Muscle of leg (tissue), 11 donors: ENCODE results near the gene ILF3. TPM values are rescaled to one million over a fixed set of nuclear protein-coding genes. Genes with fewer than 3 reads are reported as not detected.

ENCODE experiments used
- DNase-seq: peaks from one replicate; pipeline ENCODE4 v3.0.0; 2013
- H3K27ac ChIP-seq: one replicate; pipeline ENCODE4 v1.5.1; 2013; ENCODE audit warnings: mild to moderate bottlenecking, low read length, control low read depth
- H3K27me3 ChIP-seq: one replicate; pipeline ENCODE4 v1.6.1; 2013; ENCODE audit warnings: low read length; ENCODE audit not compliant: control insufficient read depth, insufficient read depth
- H3K36me3 ChIP-seq: one replicate; pipeline ENCODE4 v1.6.1; 2013; ENCODE audit warnings: low read length; ENCODE audit not compliant: control insufficient read depth, insufficient read depth
- H3K4me1 ChIP-seq: one replicate; pipeline ENCODE4 v1.6.1; 2013; ENCODE audit warnings: low read length; ENCODE audit not compliant: control insufficient read depth, insufficient read depth
- H3K4me3 ChIP-seq: one replicate; pipeline ENCODE4 v1.5.1; 2013; ENCODE audit warnings: low read length, control low read depth
- H3K9me3 ChIP-seq: replicated peaks from 2 replicates; pipeline ENCODE4 v1.6.1; 2013; ENCODE audit warnings: low read depth, low read length; ENCODE audit not compliant: control insufficient read depth
- WGBS: methylation state at CpG from one replicate; pipeline ENCODE4 v1.1.5; 2013; ENCODE audit warnings: missing lambda C conversion rate; ENCODE audit not compliant: insufficient coverage; 5-methylcytosine and 5-hydroxymethylcytosine counted together
- polyA plus RNA-seq, 8 donors: library from polyadenylated mRNA; unstranded; fragments of 120-200 nt; gene quantifications; one replicate each; pipeline versions ENCODE4 v1.2.1 to v1.2.3, GENCODE V29; 2013; ENCODE audit warnings: inconsistent platforms in 1 of 8, low replicate concordance in 1 of 8; ENCODE audit not compliant: insufficient read length in 8 of 8, insufficient read depth in 1 of 8
- total RNA-seq: library from RNA; stranded (reverse); fragments of 120-200 nt; gene quantifications from one replicate; pipeline ENCODE4 v1.2.4, GENCODE V29; 2013

ILF3 gene
- total and polyA plus RNA-seq, 9 donors: 72.9 to 210 (median 178) TPM

DNA sequence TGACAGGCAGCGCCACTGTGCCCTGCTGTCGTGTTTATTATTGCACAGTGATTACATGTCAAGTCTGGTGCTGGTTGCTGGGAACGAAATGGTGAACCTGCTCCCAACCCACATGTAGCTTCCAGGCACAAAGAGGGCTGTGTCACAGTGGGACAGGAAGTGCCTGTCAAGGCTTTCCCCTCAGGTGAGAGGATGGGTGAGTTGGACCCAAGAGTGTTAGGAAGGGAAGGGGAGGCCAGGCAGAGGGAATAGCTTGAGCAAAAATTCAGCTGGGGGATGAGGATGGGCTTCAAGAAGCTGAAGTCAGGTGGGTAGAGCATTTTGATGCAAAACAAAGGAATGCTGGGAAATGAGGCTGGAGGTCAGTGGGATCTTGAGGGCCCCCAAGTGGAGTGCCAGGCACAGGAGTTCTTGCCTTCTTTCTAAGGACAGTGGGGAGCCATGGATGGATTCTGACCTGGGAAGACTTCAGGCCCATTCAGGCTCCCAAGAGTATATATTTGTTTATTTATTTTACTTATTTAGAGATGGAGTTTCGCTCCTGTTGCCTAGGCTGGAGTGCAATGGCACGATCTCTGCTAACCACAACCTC, 38.6 kb downstream of the ILF3 start:
- Histone ChIP-seq H3K9me3 (no peaks in the 10 kb centered on the region), H3K36me3 (peaks cover 51% of the 10 kb centered on the region), H3K27ac (no peak overlapping the region), H3K27me3 (no peaks in the 10 kb centered on the region), H3K4me3 (no peak overlapping the region), H3K4me1 (peaks cover 12% of the 10 kb centered on the region)
- no peak for DNase-seq
- no CpG with 5 or more reads among the region's 5 CpGs for WGBS

DNA sequence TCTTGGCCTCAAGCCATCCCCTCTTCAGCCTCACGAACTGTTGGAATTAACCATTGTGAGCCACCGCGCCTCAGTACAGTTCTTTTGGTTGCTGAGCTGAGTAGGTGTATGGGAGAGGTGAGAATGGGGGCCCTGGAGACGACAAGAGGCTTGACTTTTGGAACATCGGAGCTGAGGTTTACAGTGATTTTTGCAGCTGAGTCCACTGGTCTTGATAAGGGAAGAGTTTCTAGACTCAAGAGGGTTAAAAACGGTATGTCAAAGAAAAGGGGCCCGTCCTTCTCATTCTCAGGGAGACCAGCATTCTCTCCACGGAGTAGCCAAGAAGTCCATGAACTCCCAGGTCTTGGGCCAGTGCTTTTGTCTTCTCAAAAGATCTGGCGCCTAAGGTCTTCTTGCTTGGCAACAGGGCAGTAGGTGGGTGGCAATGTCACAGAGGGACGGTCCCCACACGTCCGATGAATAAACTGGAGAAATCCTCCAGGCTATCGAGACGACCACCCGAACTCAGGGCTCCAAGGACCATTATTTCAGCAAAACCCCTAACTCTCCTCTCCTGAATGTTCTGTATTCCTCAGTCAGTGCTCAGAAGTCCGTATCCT, 40.7 kb downstream of the ILF3 start:
- Histone ChIP-seq H3K4me1 (peaks cover 12% of the 10 kb centered on the region), H3K27me3 (no peaks in the 10 kb centered on the region), H3K27ac (no peak overlapping the region), H3K36me3 (peaks cover 32% of the 10 kb centered on the region), H3K9me3 (no peaks in the 10 kb centered on the region), H3K4me3 (no peak overlapping the region)
- 49% methylated on average over 6 of the region's 16 CpGs for WGBS
- DNase-seq: no peak

DNA sequence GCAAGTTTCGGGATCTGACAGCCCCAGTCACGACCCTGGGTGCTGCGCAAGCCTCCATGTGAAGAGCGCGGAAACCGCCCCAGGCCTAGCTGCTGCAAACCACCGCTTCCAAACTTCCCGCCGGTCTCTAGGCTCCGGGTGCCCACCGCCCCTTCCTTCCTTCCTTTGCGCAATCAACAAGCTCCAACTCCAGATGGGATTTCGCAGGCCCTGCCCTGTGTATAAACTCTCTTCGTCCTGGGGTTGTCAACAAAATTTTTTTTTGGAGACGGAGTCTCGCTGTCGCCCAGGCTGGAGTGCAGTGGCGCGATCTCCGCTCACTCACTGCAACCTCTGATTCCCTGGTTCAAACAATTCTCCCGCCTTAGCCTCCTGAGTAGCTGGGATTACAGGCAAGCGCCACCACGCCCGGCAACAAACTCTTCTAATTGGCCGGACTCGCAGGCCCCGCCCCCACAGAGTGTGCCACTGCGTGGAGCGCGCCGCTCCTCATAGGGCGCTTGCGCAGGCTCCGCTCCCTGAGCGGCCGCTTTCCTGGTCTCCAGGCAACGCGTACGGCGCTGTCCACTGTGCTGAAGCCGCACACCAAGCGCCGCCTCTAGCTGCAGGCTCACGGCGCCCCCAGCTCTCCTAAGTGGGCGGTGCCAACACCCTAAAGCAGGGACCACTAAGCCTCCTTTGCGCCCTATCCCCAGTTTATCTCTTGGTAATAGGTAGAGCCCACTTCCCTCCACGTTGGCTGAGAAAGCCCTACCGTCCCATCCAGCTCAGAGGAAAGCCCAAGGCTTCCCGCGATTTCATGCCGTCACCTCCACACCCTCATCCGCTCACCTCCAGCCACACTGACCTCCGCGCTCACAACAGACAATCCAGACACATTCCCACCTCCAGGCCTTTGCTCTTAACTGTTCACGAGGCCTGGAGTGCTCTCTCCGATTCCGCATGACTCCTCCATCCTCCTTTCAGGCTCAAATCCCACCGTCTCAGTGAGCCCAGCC, 41.6 kb downstream of the ILF3 start:
- Histone ChIP-seq H3K9me3 (no peaks in the 10 kb centered on the region), H3K4me1 (peaks cover 12% of the 10 kb centered on the region), H3K36me3 (peaks cover 23% of the 10 kb centered on the region), H3K4me3 (no peak overlapping the region), H3K27me3 (no peaks in the 10 kb centered on the region), H3K27ac (no peak overlapping the region)
- peak; percentile 95 for DNase-seq
- whole genome bisulfite sequencing: 8% methylated on average over 58 of the region's 59 CpGs

DNA sequence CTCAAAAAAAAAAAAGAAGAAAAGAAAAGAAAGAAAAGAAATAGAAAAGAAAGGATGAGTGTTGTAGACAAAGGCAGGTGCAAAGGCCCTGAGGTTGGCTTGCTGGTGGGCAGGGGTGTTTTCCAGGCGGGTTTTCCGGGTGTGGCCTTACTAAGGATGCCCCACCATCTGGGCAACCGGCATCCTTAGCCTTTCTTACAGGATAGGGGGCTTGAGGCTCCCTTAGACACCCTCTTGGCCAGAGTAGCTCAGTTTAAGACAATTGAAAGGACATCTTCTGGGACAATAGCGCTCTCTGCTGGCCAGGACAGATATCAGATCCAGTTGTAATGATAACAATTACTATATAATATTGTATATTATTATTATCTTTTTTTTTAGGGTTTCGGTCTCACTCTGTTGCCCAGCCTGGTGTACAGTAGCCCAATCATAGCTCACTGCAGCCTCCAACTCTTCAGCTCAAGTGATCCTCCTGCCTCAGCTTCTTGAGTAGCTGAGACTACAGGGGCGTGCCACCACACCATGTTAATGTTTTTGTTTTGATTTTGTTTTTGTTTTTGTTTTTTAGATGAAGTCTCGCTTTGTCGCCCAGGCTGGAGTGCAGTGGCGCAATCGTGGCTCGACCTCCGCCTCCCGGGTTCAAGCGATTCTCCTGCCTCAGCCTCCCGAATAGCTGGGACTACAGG, 45.6 kb downstream of the ILF3 start:
- H3K27me3 ChIP-seq: no peaks in the 10 kb centered on the region
- H3K4me3 ChIP-seq: no peak overlapping the region
- H3K9me3 ChIP-seq: no peaks in the 10 kb centered on the region
- 52% methylated on average over 9 of the region's 15 CpGs for WGBS
- H3K4me1 ChIP-seq: peaks cover 25% of the 10 kb centered on the region
- H3K27ac ChIP-seq: no peak overlapping the region
- peak; percentile 44 for DNase-seq
- peaks cover 4% of the 10 kb centered on the region for H3K36me3 ChIP-seq

DNA sequence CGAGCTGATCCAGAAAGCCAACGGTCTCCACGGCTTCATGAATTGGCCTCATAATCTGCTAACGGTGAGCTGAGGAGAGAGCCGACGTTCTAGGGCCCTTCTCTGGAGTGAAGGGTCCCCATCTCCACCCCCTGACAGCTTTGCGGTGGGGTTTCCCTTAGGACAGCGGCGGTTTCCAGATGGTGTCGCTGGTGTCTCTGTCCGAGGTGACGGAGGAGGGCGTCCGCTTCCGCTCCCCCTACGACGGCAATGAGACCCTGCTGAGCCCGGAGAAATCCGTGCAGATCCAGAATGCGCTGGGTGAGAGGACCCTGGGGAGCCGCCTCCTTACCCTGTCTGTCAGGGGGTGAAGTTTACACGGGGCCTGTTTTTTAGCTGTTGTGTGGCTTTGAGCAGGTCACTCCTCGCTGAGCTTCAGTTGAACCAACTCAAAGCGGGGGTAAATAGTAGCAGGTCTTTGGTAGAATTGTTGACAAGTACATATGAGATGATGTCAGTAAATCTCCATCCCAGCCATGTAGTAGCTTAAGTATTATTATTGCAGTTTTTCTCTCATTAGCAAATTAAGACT, 47.9 kb downstream of the ILF3 start:
- H3K27ac ChIP-seq: no peak overlapping the region
- peaks cover 6% of the 10 kb centered on the region for H3K36me3 ChIP-seq
- WGBS: 3% methylated on average over 22 of the region's 24 CpGs
- H3K9me3 ChIP-seq: no peaks in the 10 kb centered on the region
- peaks cover 13% of the 10 kb centered on the region for H3K4me1 ChIP-seq
- DNase-seq: no peak
- peak overlapping the region; percentile 76 for H3K4me3 ChIP-seq
- no peaks in the 10 kb centered on the region for H3K27me3 ChIP-seq

DNA sequence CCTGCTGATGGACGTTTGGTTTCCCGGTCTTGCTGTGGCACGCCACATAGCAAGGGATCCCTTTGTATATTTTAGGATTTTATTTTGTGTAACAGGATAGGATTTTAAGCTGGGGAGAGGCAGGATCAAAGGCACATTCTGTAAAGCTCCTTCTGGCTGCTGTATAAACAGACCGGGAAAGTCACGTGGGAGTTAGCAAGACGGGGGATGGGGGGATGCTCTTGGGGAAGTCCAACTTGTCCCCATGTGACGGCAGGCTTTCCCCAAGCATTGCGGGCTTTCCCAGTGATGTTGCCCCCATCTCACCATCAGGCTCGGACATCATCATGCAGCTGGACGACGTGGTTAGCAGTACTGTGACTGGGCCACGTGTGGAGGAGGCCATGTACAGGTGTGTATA, 52.8 kb downstream of the ILF3 start:
- no peak for DNase-seq
- no peaks in the 10 kb centered on the region for H3K27me3 ChIP-seq
- H3K4me3 ChIP-seq: no peak overlapping the region
- no peak overlapping the region for H3K27ac ChIP-seq
- WGBS: 59% methylated on average over 7 of the region's 12 CpGs
- peaks cover 24% of the 10 kb centered on the region for H3K36me3 ChIP-seq
- no peaks in the 10 kb centered on the region for H3K9me3 ChIP-seq
- H3K4me1 ChIP-seq: peaks cover 5% of the 10 kb centered on the region

DNA sequence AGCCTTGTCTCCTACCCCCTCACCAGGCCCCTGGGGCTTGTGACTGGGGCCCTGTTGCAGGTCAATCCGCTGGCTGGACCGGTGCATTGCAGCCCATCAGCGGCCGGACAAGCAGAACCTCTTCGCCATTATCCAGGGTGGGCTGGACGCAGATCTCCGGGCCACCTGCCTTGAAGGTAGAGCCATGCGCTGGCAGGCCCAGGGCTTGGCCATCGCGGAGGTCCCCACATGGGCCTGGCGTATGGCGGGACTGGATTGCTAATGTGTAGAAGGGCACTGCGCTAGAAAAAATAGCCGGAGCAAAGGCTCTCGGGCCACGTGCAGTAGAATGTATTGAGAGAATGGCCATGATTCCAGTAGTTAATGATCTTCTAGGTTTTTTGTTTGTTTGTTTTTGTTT, 53.3 kb downstream of the ILF3 start:
- Histone ChIP-seq H3K36me3 (peaks cover 28% of the 10 kb centered on the region), H3K4me3 (no peak overlapping the region), H3K27me3 (no peaks in the 10 kb centered on the region), H3K9me3 (no peaks in the 10 kb centered on the region), H3K4me1 (peaks cover under 1% of the 10 kb centered on the region), H3K27ac (no peak overlapping the region)
- whole genome bisulfite sequencing: 99% methylated on average over 13 of the region's 16 CpGs
- DNase-seq: no peak

DNA sequence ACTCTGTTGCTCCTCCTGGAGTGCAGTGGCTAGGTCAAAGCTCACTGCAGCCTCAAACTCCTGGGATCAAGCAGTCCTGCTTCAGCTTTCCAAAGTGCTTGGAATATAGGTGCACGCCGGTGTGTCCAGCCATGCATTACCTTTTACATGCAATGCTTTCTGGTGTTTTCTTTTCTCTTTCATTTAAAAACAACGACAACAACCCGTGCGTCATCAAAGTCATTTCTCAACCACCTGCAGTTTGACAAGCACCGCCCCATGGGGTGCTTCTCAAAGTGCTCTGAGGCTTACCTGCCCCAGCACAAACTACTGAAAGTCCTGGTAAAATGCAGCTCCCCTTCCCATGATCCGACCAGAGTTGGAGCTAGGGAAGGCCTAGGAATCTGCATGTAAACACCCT, 54.1 kb downstream of the ILF3 start:
- Histone ChIP-seq H3K4me1 (peaks cover 2% of the 10 kb centered on the region), H3K27ac (no peak overlapping the region), H3K9me3 (no peaks in the 10 kb centered on the region), H3K36me3 (peaks cover 32% of the 10 kb centered on the region), H3K27me3 (no peaks in the 10 kb centered on the region), H3K4me3 (no peak overlapping the region)
- WGBS: 92% methylated on average over 6 of the region's 7 CpGs
- no peak for DNase-seq

DNA sequence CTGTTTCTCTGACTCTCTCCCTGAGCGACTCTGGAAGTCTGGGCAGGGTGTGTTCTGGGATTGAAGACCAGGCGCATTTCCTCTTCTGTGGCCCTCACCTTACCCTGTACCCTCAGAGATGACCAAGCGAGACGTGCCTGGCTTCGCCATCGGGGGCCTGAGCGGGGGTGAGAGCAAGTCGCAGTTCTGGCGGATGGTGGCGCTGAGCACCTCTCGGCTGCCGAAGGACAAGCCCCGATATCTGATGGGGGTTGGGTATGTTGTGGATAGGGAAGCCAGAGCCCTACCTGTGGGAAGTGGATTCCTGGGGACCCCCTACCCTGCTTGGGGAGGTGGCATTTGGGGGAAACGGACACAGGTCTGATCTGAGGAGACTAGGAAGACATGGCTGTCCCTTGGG, 57.9 kb downstream of the ILF3 start:
- H3K27me3 ChIP-seq: no peaks in the 10 kb centered on the region
- 61% methylated on average over 8 of the region's 14 CpGs for WGBS
- H3K9me3 ChIP-seq: no peaks in the 10 kb centered on the region
- no peak overlapping the region for H3K27ac ChIP-seq
- no peak for DNase-seq
- H3K36me3 ChIP-seq: peaks cover 39% of the 10 kb centered on the region
- no peak overlapping the region for H3K4me3 ChIP-seq
- H3K4me1 ChIP-seq: peaks cover 4% of the 10 kb centered on the region
